ENCODE data around the gene INPP5A.
"Not testable (repeated sequence)": the region's sequence is repeated elsewhere in the genome, so short reads cannot be mapped to it uniquely, and the experiment has no call there.

Gene INPP5A

DNA sequence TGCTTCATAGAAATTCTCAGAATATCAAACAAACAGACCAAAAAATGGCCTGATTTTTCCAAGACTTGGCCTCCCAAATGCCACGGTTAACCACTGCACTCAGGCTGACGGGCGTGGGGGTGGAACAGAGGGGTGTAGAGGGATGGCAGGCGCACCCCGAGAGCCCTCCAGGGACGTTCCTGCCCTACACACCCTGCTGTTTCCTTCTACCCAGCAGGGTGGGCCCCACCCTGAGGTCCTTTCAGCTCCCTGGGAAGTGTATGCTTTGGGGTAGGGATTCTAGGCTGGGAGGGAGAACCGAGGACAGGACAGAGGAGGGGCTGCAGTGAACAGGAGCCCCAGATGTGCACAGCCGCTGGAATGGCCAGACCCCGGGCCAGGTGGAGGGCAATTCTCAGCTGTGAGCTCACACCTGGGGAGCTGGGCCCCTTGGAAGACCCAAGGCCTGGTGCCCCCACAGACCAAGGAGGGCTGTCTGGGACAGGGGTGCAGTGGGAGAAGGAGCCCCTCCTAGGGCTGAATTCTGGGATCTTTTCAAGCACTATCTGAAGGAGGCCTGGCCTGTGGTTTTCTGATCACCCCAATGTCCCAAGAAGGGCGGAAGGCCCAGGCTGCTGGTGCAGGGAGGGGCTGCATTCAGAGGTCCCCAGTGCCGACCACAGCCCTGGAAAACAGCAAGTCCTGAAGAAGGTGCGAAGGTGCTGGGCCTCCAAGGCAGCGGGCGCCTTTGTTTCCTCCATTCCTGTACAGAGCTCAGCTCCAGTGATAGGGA, 32.9 kb upstream of the INPP5A start:
- DNase-seq: no peak

DNA sequence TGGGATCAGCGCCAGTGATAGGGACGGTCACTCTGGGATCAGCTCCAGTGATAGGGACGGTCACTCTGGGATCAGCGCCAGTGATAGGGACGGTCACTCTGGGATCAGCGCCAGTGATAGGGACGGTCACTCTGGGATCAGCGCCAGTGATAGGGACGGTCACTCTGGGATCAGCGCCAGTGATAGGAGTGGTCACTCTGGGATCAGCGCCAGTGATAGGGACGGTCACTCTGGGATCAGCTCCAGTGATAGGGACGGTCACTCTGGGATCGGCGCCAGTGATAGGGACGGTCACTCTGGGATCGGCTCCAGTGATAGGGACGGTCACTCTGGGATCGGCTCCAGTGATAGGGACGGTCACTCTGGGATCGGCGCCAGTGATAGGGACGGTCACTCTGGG, 32.0 kb upstream of the INPP5A start:
- DNase-seq: not testable (repeated sequence)

DNA sequence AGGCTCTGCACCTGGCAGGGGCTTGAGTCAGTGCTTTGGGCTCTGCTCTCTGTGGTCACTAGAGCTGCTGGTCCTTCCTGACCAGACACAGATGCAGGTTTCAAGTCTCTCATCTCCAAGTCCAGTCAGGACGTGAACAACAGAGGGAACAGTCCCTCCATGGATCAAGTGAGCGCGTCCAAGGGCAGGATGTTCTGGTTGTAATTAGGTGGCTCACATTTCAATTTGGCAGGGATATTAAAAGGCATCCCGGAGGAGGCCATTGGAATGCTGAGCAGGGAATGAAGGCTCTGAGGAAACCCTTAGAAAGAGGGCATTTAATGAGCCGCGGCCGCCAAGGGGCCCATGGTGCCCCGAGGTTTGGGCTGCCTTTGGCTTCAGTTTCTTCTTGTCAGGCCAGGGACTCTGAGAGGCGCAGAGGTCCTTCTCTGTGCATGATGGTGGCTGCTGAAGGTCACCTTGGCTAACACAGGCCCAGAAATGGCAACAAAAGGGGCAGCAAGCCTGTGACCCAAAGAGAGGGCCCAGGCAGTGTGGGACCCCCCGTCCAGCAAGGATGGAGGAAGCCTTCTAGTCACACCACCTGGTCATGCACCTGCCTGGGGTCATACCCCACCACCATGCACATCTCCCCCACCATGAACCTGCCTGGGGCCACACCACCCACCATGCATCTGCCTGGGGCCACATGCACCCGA, 30.7 kb upstream of the INPP5A start:
- DNase-seq: no peak

DNA sequence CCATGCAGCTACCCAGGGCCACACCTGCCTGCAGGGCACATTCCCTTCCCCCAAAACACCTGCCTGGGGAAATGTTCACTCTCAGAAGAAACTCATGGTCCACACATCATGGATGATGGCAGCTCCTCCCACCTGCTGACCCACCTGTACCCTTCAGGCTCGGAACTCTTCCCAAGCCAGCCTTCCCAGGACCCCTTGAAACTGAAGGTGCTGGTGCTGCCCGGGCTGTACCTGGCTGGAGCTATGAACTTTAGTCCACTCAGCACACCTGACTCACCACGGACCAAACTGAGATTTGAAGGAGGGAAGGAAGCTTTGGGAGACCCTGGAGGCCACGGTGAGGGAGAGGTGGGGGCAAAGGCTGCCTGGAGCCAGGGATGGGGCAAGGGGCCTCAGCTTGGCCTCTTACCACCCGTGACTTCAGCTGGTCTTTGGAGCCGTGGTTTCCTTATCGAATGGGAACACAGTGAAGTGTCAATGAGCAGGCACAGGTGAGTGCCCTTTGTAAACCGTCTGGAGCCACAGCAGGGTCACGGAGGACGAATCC, 30.1 kb upstream of the INPP5A start:
- no peak for DNase-seq

DNA sequence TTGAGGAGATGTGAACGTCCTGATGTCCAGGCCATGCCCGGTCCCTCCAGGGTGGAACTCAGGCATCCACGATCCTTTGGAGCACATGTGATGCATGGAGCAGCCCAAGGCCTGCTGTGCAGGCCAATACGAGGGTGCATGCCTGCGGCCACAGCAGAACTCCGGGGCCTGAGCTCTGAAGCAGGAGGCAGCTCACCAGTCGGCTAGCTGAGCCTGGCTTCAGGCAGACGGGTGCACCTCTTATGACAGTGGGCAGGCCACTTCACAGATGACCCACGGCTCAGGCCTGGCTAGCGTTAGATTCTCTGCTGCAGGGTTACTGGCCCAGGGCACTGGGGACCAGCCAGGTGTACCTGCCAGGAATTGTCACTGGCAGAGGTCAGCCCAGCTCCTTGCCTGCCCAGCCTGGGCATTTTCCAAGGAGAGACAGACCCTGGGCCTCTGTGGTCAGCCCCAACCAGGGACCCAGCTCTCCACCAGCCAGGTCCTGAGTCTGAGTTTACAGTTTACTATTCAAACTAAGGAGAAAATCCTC, 29.6 kb upstream of the INPP5A start:
- no peak for DNase-seq

DNA sequence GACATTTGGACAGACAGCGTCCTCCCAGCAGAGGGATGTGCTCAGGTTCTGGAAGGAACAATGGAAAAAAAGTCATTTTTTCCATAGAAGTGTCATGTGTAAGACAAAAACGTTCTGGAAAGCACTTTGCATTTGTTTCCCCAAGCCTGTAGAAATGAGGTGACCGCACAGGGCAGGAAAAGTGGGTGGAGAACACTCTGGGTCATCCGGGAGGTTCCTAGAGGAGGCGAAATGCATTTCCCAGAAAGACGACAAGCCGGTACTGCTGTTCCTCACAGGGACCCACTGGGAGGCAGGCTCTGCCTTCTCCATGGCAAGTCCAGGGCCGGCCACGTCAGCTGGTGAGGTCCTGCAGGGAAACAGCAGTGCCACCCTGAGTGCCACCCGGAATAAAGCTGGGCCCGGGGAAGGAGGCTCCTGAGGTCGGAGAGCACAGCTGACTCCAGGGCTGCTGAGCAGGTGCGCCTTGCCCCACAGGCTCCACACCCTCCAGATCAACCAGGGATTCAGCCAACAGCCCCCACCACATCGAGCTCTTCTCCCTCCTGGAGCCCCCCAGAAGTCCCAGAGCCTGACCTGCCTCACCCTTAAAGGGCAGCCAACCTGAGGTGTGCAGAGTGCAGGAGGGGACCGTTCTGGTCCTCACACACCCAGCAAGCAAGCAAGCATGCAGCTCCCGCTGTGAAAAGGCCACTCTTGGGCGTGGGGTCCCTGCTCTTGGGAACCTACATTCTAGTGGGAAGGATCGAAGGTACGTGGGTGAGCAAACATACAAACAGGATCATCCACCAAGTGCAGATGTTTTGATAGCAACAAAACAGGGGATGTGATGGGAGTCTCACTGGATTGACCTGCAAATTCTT, 28.8 kb upstream of the INPP5A start:
- DNase-seq: no peak

DNA sequence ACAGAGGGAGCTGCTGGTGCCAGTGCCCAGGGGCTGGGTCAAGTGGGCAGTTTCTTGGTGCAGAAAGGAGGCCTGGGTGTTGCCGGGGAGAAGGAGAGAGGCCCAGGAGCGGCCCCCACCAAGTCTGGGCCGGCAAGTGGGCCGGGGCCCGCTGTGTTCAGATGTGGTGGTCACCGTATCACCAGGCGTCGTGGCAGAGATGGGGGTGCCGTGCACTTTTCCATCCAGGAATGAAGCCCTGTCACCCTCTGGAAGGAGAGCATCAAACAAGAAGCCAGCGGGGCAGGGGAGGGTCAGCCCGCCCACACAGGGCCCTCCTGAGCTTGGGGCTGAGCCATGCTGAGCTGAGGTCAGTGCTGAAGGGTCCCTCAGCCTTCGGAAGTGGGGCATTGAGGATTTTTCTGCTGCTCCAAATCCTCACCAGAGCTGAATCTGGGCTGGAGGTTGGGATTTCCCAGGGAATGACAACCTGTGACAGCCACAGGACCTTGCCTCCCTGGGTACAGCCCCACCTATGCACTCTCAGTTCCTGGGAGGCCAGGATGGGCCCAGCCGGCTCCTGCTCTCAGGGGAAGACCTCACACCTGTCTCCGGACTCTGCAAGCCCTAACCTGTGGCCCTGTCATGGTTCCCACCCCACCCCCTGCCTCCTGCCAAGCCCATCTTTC, 27.9 kb upstream of the INPP5A start:
- no peak for DNase-seq

DNA sequence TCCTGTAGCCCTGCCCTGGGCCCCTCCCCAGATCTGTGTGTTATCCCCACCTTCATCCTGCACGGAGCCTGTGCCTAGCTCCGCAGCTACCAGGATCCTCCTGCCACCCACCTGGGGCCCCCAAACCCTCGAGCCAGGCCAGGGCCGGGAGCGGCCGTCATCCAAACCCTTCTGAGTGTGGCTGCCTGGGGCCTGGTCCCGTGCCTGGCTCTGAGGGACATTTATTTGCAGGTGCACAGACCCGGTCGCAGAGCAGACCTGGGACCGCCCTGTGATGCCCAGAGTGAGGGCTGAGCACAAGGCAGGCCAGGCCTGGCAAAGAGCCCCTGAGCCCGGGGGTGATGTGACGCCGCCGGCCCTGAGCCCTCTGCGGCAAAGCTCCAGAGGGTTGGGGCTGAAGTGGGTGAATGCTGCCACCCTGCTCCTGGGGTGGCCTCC, 27.4 kb upstream of the INPP5A start:
- DNase-seq: no peak

DNA sequence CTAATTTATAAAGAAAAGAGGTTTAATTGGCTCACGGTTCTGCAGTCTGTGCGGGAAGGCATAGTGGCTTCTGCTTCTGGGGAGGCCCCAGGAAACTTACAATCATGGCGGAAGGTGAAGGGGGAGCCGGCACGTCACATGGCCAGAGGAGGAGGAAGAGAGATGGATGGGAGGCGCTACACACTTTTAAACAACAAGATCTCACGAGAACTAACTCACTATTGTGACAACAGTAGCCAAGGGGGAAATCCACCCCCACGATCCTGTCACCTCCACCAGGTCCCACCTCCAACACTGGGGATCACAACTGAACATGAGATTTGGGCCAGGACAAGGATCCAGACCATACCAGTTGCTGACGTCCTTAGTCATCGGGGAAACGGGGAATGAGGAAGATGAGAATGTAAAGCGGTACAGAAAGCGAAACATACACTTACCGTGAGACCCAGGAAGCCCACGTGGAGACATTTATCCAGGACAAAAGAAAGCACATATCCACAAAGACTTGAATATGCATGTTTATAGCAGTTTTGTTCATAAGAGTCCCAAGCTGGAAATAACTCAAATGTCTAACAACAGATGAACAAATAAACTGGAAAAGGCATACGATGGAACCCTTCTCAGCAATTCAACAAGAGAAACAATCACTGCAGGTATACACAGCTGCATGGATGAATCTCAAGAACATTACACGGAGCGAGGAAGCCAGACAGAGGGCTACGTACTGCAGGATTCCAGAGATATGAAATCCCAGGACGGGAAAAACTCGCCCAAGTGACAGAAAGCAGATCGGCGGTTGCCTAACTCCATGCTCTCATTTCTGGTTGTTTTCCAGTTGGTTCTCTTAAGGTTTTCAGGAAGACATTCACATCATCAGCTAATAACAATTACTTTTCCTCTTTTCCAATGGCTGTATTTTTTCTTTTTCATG, 26.2 kb upstream of the INPP5A start:
- no peak for DNase-seq

DNA sequence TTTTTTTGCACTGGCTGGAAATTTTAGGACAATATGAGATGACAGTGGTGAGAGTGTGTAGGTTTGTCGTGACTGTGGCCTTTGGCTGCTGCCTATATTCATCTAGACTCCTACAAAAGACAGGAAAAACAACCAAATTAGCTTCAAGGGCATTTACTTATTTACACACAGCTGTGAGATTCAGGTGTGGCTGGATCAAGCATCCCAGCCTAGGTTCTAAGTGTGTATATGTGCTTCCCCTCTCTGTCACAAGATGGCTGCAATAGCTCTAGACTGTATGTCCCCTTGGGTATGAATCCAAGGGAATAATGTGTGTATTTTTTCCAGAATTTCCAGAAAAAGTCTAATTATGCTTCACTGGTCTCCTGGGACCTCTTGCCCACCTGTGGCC, 25.5 kb upstream of the INPP5A start:
- no peak for DNase-seq

DNA sequence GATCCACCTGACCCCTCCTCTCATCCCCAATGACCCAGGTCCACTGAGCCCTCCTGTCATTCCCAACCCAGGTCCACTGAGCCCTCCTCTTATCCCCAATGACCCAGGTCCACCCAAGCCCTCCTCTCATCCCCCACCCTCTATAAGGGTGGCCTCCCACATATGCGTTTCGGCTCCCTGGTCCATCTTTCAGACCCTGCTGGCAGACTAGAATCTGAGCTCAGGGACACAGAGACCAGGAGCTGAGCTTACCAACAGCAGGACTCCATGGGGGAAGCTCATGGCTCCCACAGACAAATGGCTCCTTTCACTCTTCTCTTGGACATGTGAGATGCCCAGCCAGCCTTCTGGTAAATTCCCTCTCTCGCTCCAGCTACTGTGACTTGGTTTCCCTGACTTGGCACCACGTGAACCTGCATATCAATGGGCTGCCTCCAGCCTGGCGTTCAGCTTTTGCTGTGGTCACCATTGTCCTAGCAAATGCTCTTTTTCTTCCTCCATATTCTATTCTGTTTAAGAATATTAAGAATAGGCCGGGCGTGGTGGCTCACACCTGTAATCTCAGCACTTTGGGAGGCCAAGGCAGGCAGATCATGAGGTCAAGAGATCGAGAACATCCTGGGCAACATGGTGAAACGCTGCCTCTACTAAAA, 24.8 kb upstream of the INPP5A start:
- no peak for DNase-seq

DNA sequence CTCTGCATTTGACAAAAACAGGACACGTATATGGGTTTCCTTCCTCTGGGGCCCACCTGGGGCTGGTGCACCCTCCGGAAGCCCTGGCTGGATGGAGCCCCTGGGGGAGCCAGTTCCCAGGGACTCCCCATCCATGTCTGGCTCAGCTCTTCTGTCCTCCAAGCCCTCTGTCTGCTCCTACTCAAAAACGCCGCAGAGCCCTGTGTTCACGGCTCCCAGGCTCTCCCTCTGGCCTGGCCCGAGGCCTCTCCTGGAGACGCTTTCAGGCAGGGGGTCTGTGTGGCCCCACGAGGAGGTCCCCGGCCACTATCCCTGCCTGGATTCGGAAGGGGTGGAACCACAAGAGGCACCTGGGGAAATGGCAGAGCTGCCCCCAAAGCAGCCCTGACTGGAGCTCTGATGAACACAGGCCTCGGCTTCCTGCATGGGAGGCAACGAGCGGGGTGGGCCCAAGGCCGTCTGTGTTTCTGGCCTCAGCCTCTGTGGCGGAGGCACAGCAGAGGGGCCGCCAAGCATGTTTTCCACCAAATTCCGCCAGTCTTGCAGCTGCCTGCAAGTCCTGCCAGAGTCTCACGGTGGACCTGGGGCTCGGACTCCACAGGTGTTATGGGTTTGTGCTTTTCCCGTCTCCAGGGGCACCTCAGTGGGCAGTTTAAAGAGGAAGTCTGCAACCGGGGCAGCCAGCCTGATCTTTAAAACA, 22.6 kb upstream of the INPP5A start:
- no peak for DNase-seq

DNA sequence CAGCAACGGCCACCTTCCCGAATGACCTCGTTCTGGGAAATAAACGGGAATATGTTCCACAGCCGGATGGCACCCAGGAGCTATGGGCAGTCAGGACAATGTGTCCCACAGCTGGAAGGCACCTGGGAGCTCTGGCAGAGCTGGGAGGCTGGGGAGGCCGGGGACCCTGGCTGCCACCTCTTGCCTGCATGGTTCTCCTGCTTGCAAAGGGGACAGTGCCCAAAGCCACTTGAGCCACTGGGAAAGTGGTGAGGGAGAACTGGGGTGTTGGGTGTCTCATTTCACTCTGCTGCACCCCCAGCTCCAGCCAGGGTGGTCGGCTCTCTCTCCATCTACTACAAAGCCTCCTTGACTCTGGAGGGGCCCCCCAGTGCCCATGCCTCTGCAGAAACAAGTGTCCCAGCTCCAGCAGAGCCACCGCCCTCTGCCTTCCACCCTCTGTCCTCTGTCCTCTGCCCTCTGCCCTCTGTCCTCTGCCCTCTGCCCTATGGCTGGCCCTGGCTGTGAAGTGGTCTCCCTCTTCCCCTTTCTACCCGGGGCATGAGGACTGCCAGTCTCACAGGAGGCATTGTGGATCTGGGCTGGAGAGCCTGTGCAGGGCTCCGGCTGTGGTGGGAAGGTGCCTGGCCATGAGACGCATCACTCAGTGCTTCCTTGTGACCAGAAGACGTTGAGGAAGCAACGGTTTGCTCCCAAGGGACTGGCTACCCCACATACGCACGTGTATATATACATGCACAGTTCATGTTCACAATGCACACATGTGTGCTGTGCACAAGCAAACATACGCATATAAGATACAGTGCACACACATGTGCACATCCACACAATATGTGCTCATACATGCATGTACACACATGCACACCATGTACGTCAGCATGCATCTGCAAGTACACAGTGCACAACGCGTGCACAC, 21.5 kb upstream of the INPP5A start:
- DNase-seq: no peak

DNA sequence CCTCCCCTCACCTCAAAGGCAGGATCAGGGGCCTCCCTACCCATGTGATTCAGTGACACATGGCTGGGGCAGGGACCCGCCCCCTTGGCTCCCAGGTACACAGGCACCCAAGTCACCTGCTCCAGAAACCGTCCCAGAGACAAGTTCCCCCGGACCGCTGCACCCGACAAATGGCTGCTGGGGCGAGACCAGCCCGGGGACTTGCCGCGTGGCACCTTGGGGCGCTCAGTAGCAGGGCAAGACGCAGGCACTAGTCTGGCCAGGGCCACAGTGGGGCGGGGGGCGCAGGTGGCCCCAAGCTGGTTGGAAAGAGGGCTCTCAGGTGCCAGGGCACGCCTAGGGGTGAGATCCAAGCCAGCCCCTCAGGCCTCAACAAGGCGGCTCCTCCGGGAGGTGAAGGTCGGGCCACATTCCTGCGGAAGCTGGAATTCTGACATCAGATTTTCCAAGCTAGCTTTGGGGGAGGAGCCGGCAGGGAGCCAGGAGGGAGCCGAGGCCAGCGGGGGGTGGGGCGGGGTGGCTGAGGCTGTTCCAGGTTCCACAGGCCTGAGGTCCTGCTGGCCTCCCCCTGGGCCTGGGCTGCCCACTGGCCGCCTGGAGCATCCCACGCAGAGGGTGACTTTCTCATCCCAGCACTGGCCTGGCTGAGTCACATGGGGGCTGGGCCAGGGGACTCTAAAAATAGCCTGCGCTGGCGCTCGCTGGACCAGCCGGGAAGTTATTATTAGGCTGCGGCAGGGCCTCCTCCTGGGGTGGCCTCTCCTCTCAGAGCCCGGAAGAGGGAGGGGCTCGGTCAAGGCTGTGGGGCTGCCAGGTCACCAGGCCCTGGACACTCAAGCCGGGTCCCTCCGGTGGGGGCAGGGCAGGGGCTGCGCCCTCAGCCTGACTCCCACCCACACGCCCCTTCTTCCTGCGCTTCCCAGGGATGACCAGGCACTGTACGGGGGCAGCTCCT, 20.5 kb upstream of the INPP5A start:
- DNase-seq: no peak

DNA sequence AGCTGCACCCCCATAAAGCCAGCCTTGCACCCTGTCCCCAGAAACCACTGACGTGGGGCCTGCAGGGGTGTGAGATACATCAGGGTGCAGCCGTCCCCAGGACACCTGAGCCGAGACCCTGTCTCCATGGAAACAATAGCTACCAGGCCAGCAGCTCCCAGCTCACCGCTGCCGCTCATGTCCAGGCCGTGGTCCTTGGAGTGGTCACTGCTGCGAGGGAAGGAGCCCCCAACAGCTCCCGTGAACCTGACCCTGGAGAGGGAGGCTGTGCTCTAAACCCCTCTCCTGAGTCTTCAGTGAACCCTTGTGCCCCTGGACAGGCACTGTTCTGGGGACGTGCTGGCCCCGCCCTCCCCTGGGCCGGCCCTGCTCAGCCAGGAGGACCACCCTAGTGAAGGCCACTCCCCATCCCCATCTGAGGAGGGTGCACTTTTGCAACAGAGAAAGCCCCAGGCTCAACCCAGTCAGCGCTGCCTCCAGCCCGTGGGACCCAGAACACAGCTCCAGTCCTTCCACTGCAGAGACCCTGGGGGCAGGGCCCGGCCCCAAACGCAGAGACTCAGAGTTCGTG, 19.6 kb upstream of the INPP5A start:
- no peak for DNase-seq

DNA sequence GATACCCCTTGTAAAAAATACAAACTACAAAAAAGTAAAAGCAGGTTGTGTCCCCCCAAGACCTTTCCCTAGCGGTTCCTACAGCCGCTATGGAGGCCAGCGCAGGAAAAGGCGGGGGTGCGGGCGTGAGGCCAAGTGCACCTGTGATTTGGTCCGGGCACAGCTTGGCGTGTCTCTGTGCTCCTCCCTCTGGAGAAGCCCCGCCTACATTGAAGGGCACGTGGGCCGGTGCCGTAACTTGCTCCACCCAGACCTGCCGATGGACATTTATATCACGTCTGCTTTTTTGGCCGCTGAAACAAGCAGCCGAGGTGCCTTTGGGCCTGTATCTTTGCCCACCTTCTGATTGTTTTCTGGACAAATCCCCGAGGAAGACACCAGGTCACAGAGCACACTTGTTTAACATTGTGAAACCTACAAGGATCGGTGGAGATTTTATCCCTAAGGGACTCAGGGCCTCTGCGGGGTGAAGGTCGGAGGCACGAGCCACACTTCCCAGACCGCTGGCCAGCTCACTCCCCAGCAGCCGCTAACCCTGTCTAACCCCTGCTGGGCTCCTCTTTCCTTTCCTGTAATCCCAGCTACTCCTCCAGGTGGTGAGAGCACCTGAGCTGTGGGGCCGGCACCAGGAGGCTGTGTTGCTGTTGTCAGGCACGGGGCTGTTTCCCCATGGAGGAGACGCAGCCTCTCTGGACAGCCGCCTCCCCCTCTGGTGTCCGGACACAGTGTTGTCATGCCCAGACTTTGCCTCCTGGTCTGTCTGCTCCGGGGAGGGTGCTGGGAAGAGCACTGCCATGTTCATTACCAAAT, 18.8 kb upstream of the INPP5A start:
- DNase-seq: no peak
